ENCODE results near the gene PSMG3.

GRCh38 chr7:1531979-1532455 is 37.8 kb downstream of the PSMG3 start:
- TF ChIP-seq FOXP2 (optimal IDR thresholded peaks at IDR 0.05; ENCODE audit: borderline replicate concordance, extremely low read depth, extremely low read length, insufficient read depth), result no peak
- TF ChIP-seq POLR2AphosphoS5 (IDR thresholded peaks at IDR 0.05; ENCODE audit: low read depth, low read length), result no peak
- TF ChIP-seq, protein P1, sequence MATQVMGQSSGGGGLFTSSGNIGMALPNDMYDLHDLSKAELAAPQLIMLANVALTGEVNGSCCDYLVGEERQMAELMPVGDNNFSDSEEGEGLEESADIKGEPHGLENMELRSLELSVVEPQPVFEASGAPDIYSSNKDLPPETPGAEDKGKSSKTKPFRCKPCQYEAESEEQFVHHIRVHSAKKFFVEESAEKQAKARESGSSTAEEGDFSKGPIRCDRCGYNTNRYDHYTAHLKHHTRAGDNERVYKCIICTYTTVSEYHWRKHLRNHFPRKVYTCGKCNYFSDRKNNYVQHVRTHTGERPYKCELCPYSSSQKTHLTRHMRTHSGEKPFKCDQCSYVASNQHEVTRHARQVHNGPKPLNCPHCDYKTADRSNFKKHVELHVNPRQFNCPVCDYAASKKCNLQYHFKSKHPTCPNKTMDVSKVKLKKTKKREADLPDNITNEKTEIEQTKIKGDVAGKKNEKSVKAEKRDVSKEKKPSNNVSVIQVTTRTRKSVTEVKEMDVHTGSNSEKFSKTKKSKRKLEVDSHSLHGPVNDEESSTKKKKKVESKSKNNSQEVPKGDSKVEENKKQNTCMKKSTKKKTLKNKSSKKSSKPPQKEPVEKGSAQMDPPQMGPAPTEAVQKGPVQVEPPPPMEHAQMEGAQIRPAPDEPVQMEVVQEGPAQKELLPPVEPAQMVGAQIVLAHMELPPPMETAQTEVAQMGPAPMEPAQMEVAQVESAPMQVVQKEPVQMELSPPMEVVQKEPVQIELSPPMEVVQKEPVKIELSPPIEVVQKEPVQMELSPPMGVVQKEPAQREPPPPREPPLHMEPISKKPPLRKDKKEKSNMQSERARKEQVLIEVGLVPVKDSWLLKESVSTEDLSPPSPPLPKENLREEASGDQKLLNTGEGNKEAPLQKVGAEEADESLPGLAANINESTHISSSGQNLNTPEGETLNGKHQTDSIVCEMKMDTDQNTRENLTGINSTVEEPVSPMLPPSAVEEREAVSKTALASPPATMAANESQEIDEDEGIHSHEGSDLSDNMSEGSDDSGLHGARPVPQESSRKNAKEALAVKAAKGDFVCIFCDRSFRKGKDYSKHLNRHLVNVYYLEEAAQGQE (IDR thresholded peaks at IDR 0.05; ENCODE audit: insufficient read depth in 1 of 2, low read depth in 2 of 2, low read length in 2 of 2), result no peak
- no peak for TF ChIP-seq TAF1 (IDR thresholded peaks at IDR 0.05; ENCODE audit: borderline replicate concordance, insufficient read depth, low read length)
- TF ChIP-seq SIN3A (IDR thresholded peaks at IDR 0.05; ENCODE audit: borderline replicate concordance, insufficient read depth, low read length), result no peak
